H9 (cell line): ENCODE results near the gene TSPAN4. TPM values are rescaled to one million over a fixed set of nuclear protein-coding genes. Genes with fewer than 3 reads are reported as not detected.

Experiments
- DNase-seq: peaks from one replicate; pipeline ENCODE4 v3.0.0-alpha.2; 2017
- H2AFZ ChIP-seq: one replicate; pipeline ENCODE4 v1.6.1; 2013; ENCODE audit warnings: mild to moderate bottlenecking, low read length, control low read depth, moderate library complexity
- H2AK5ac ChIP-seq: 2 replicates; pipeline ENCODE4 v1.6.1; 2013; ENCODE audit warnings: low read length, control low read depth, mixed read lengths; ENCODE audit not compliant: insufficient read length
- H2BK120ac ChIP-seq: one replicate; pipeline ENCODE4 v1.6.1; 2013; ENCODE audit warnings: low read depth, mild to moderate bottlenecking, low read length, control low read depth, inconsistent platforms; ENCODE audit not compliant: poor library complexity, severe bottlenecking
- H2BK12ac ChIP-seq: 2 replicates; pipeline ENCODE4 v1.6.1; 2013; ENCODE audit warnings: low read length, control low read depth, mixed read lengths, low read depth; ENCODE audit not compliant: insufficient read length
- H2BK15ac ChIP-seq: 2 replicates; pipeline ENCODE4 v1.6.1; 2013; ENCODE audit warnings: low read depth, low read length, control low read depth
- H2BK20ac ChIP-seq: one replicate; pipeline ENCODE4 v1.6.1; 2013; ENCODE audit warnings: low read depth, mild to moderate bottlenecking, low read length, control low read depth, inconsistent platforms; ENCODE audit not compliant: poor library complexity, severe bottlenecking
- H2BK5ac ChIP-seq: 2 replicates; pipeline ENCODE4 v1.6.1; 2013; ENCODE audit warnings: low read length, control low read depth, mixed read lengths; ENCODE audit not compliant: insufficient read length
- H3K14ac ChIP-seq: 2 replicates; pipeline ENCODE4 v1.6.1; 2013; ENCODE audit warnings: low read length, control low read depth; ENCODE audit not compliant: insufficient read depth
- H3K18ac ChIP-seq: 2 replicates; pipeline ENCODE4 v1.6.1; 2013; ENCODE audit warnings: low read depth, mild to moderate bottlenecking, mixed read lengths, low read length, control low read depth; ENCODE audit not compliant: insufficient read length
- H3K23ac ChIP-seq: 2 replicates; pipeline ENCODE4 v1.6.1; 2013; ENCODE audit warnings: low read length, control low read depth, mixed read lengths, low read depth; ENCODE audit not compliant: insufficient read length
- H3K23me2 ChIP-seq: 2 replicates; pipeline ENCODE4 v1.6.1; 2013; ENCODE audit warnings: low read depth, mild to moderate bottlenecking, mixed read lengths, low read length, control low read depth; ENCODE audit not compliant: insufficient read length, poor library complexity, severe bottlenecking
- H3K27ac ChIP-seq: 2 replicates; pipeline ENCODE4 v1.5.1; 2013; ENCODE audit warnings: low read length, control low read depth, mixed read lengths, low read depth; ENCODE audit not compliant: insufficient read length
- H3K27me3 ChIP-seq: 2 replicates; pipeline ENCODE4 v1.6.1; 2013; ENCODE audit warnings: low read length, control low read depth, inconsistent platforms; ENCODE audit not compliant: insufficient read depth
- H3K4ac ChIP-seq: 2 replicates; pipeline ENCODE4 v1.6.1; 2013; ENCODE audit warnings: low read depth, mild to moderate bottlenecking, control low read depth, inconsistent platforms, low read length, moderate library complexity
- H3K4me1 ChIP-seq: 2 replicates; pipeline ENCODE4 v1.6.1; 2013; ENCODE audit warnings: low read length, control low read depth, inconsistent platforms; ENCODE audit not compliant: insufficient read depth
- H3K4me2 ChIP-seq: 2 replicates; pipeline ENCODE4 v1.6.1; 2013; ENCODE audit warnings: low read length, control low read depth, mixed read lengths; ENCODE audit not compliant: insufficient read length, insufficient read depth
- H3K56ac ChIP-seq: 2 replicates; pipeline ENCODE4 v1.6.1; 2013; ENCODE audit warnings: low read depth, mild to moderate bottlenecking, mixed read lengths, low read length, control low read depth; ENCODE audit not compliant: insufficient read length
- H3K79me1 ChIP-seq: 2 replicates; pipeline ENCODE4 v1.6.1; 2013; ENCODE audit warnings: low read depth, mild to moderate bottlenecking, moderate library complexity, low read length, control low read depth, inconsistent platforms; ENCODE audit not compliant: insufficient read depth, poor library complexity, severe bottlenecking
- H3K79me2 ChIP-seq: 2 replicates; pipeline ENCODE4 v1.6.1; 2013; ENCODE audit warnings: low read length, control low read depth, inconsistent platforms; ENCODE audit not compliant: insufficient read depth
- H3K9ac ChIP-seq: 2 replicates; pipeline ENCODE4 v1.6.1; 2013; ENCODE audit warnings: low read length, control low read depth, mixed read lengths; ENCODE audit not compliant: insufficient read length; ENCODE audit errors: extremely low read depth
- H3K9me3 ChIP-seq: one replicate; pipeline ENCODE4 v1.6.1; 2013; ENCODE audit warnings: low read depth, low read length, inconsistent platforms; ENCODE audit not compliant: control insufficient read depth
- H3T11ph ChIP-seq: one replicate; pipeline ENCODE4 v1.6.1; 2013; ENCODE audit warnings: mild to moderate bottlenecking, low read length, control low read depth, inconsistent platforms
- H4K20me1 ChIP-seq: one replicate; pipeline ENCODE4 v1.6.1; 2013; ENCODE audit not compliant: control insufficient read depth, insufficient read length, insufficient read depth
- H4K5ac ChIP-seq: 2 replicates; pipeline ENCODE4 v1.6.1; 2013; ENCODE audit warnings: low read depth, mild to moderate bottlenecking, mixed read lengths, low read length, control low read depth; ENCODE audit not compliant: insufficient read length
- H4K8ac ChIP-seq: replicated peaks from 2 replicates; pipeline ENCODE4 v1.6.1; 2013; ENCODE audit warnings: low read length, control low read depth, mixed read lengths, low read depth; ENCODE audit not compliant: insufficient read length
- H4K91ac ChIP-seq: 2 replicates; pipeline ENCODE4 v1.6.1; 2013; ENCODE audit warnings: low read depth, mild to moderate bottlenecking, moderate library complexity, mixed read lengths, low read length, control low read depth; ENCODE audit not compliant: insufficient read length
- H3K27ac Mint-ChIP-seq, 3 experiments: 2 replicates in 2 of 3; 3 replicates in 1 of 3; pipeline ENCODE4 v1.8.0; 2020 to 2021; ENCODE audit warnings: mixed read lengths in 3 of 3, mild to moderate bottlenecking in 1 of 3, moderate library complexity in 1 of 3
- H3K27me3 Mint-ChIP-seq: 2 replicates; pipeline ENCODE4 v1.8.0; 2021; ENCODE audit warnings: low read depth, mild to moderate bottlenecking, moderate library complexity, mixed read lengths
- H3K36me3 Mint-ChIP-seq, 3 experiments: 2 replicates in 2 of 3; 3 replicates in 1 of 3; pipeline ENCODE4 v1.8.0; 2020 to 2021; ENCODE audit warnings: low read depth in 3 of 3, mixed read lengths in 3 of 3; ENCODE audit not compliant: insufficient read depth in 1 of 3
- H3K4me1 Mint-ChIP-seq, 2 experiments: 2 replicates each; pipeline ENCODE4 v1.8.0; 2020; ENCODE audit warnings: mixed read lengths in 2 of 2
- H3K4me3 Mint-ChIP-seq, 2 experiments: 2 replicates in 1 of 2; 3 replicates in 1 of 2; pipeline ENCODE4 v1.8.0; 2020 to 2021; ENCODE audit warnings: mild to moderate bottlenecking in 2 of 2, mixed read lengths in 2 of 2, moderate library complexity in 1 of 2
- H3K9me3 Mint-ChIP-seq, 2 experiments: 2 replicates in 1 of 2; 3 replicates in 1 of 2; pipeline ENCODE4 v1.8.0; 2020; ENCODE audit warnings: mild to moderate bottlenecking in 2 of 2, mixed read lengths in 2 of 2, moderate library complexity in 1 of 2
- CTCF ChIP-seq: fragments of 200-600 bp; sonication (generic); conservative IDR thresholded peaks from 3 replicates; pipeline ENCODE4 v1.8.0; 2021; ENCODE audit warnings: antibody characterized with exemption, mild to moderate bottlenecking
- WGBS: extraction: QIAGEN DNeasy Blood & Tissue Kit; methylation state at CpG from one replicate; pipeline ENCODE4 v1.1.7; 2013; ENCODE audit warnings: missing lambda C conversion rate, low lambda C conversion rate, mixed read lengths; ENCODE audit not compliant: insufficient read length; ENCODE audit errors: extremely low coverage; 5-methylcytosine and 5-hydroxymethylcytosine counted together
- total RNA-seq: library from RNA; stranded (reverse); gene quantifications from 2 replicates; pipeline ENCODE4 v1.2.1, GENCODE V29; 2021

The TSPAN4 gene
- total RNA-seq, 1 experiment from 2014 or later: 64.6 TPM

GRCh38 chr11:864898-865297 lies 22.2 kb downstream of the TSPAN4 start:
- Histone ChIP-seq H3K79me1 (no peaks in the 10 kb centered on the region), H3K23me2 (no peaks in the 10 kb centered on the region), H3K4ac (no peak overlapping the region), H4K91ac (no peak overlapping the region), H3T11ph (no peak overlapping the region), H3K18ac (no peak overlapping the region), H3K27me3 (no peaks in the 10 kb centered on the region), H3K56ac (no peak overlapping the region), H3K27ac (no peak overlapping the region), H3K14ac (no peak overlapping the region), H3K9ac (no peak overlapping the region), H2BK12ac (no peak overlapping the region), H3K23ac (no peak overlapping the region), H3K9me3 (no peaks in the 10 kb centered on the region), H3K79me2 (no peaks in the 10 kb centered on the region), H4K5ac (no peak overlapping the region), H3K4me1 (no peaks in the 10 kb centered on the region; the same call in 1 of the 2 replicates), H3K4me2 (no peak overlapping the region), H2AK5ac (no peak overlapping the region), H2BK20ac (no peak overlapping the region), H4K20me1 (no peaks in the 10 kb centered on the region), H4K8ac (no peak overlapping the region), H2BK15ac (no peak overlapping the region), H2AFZ (no peak overlapping the region), H2BK5ac (no peak overlapping the region), H2BK120ac (no peak overlapping the region)
- no CpG with 5 or more reads among the region's 11 CpGs for WGBS
- H3K36me3 Mint-ChIP-seq: peaks cover 3 to 17% (median 15%) of the 10 kb centered on the region in 3 experiments; a peak in 5 of 7 replicates
- no peak for TF ChIP-seq CTCF
- peaks cover 18 to 37% of the 10 kb centered on the region in 2 experiments for H3K4me1 Mint-ChIP-seq
- DNase-seq: no peak
- no peak overlapping the region; a peak in 1 of 5 replicates for H3K4me3 Mint-ChIP-seq
- H3K27me3 Mint-ChIP-seq: peaks cover 11% of the 10 kb centered on the region
- H3K27ac Mint-ChIP-seq: no peak overlapping the region
- no peaks in the 10 kb centered on the region for H3K9me3 Mint-ChIP-seq
